Fibroblast of the aortic adventitia (primary cell): Measurements from ENCODE around the gene WNT3A. TPM values are rescaled to one million over a fixed set of nuclear protein-coding genes. Genes with fewer than 3 reads are reported as not detected.
"Not testable (repeated sequence)": the region's sequence is repeated elsewhere in the genome, so short reads cannot be mapped to it uniquely, and the experiment has no call there.

Experiments
- DNase-seq: peaks from one replicate; pipeline ENCODE4 v3.0.0-alpha.2; 2010; ENCODE audit warnings: low read depth
- H3K4me3 ChIP-seq: 2 replicates; pipeline ENCODE4 v1.5.1; 2011; ENCODE audit warnings: low read depth, mild to moderate bottlenecking, control low read depth, low read length, moderate library complexity
- CTCF ChIP-seq: IDR thresholded peaks from 2 replicates; pipeline ENCODE4 v1.5.1; 2011; ENCODE audit warnings: mild to moderate bottlenecking, low read length, control low read depth, inconsistent platforms; ENCODE audit not compliant: insufficient read depth
- total RNA-seq: library from RNA; depleted of rRNA; stranded (reverse); fragments of >200 nt; gene quantifications from 2 replicates; pipeline ENCODE4 v1.2.3, GENCODE V29; 2012; ENCODE audit warnings: low replicate concordance

WNT3A gene
- total RNA-seq, 1 donor = not detected

- TF ChIP-seq CTCF = no peak
- DNase-seq = no peak
- H3K4me3 ChIP-seq = no peak overlapping the region
Measured at GRCh38 chr1:228017356-228018124, 10.7 kb downstream of the WNT3A start.

- TF ChIP-seq CTCF = no peak
- no peak for DNase-seq
- H3K4me3 ChIP-seq = no peak overlapping the region
Measured at GRCh38 chr1:228018125-228018398, 11.3 kb downstream of the WNT3A start.

- no peak for TF ChIP-seq CTCF
- DNase-seq = no peak
- no peak overlapping the region for H3K4me3 ChIP-seq
Measured at GRCh38 chr1:228018961-228019721, 12.3 kb downstream of the WNT3A start.

GRCh38 chr1:228019722-228020083, 12.9 kb downstream of the WNT3A start:
- not testable (repeated sequence) for DNase-seq

GRCh38 chr1:228020686-228021354, 14.0 kb downstream of the WNT3A start:
- TF ChIP-seq CTCF = no peak
- no peak for DNase-seq
- no peak overlapping the region for H3K4me3 ChIP-seq

More at GRCh38 chr1:228019722-228020083, 12.9 kb downstream of the WNT3A start:
- H3K4me3 ChIP-seq = not testable (repeated sequence)

GRCh38 chr1:228021355-228022030, 14.7 kb downstream of the WNT3A start:
- no peak for TF ChIP-seq CTCF
- DNase-seq = no peak
- no peak overlapping the region for H3K4me3 ChIP-seq
